GM12878 (cell line): Measurements from ENCODE around the gene PAX1. TPM values are rescaled to one million over a fixed set of nuclear protein-coding genes. Genes with fewer than 3 reads are reported as not detected.

Experiments used
- GABPA ChIP-seq: IDR thresholded peaks from 2 replicates; pipeline ENCODE4 v1.6.1; 2014; ENCODE audit warnings: antibody characterized with exemption, low read depth, mild to moderate bottlenecking, inconsistent platforms
- HDGF ChIP-seq: fragments of 450-650 bp; IDR thresholded peaks from 2 replicates; pipeline ENCODE4 v1.6.1; 2016; ENCODE audit warnings: antibody characterized with exemption
- NR2C2 ChIP-seq: IDR thresholded peaks from 2 replicates; pipeline ENCODE4 v1.6.1; 2011; ENCODE audit warnings: borderline replicate concordance, low read depth; ENCODE audit not compliant: control insufficient read depth, insufficient read length
- RAD51 ChIP-seq: fragments of 450-650 bp; IDR thresholded peaks from 2 replicates; pipeline ENCODE4 v1.6.1; 2016; ENCODE audit warnings: moderate library complexity, mild to moderate bottlenecking, inconsistent platforms
- ZNF207 ChIP-seq: fragments of 450-650 bp; IDR thresholded peaks from 2 replicates; pipeline ENCODE4 v1.6.1; 2014; ENCODE audit warnings: antibody characterized with exemption, mild to moderate bottlenecking, borderline replicate concordance
- polyA plus RNA-seq, 11 experiments: library from polyadenylated mRNA; depleted of rRNA in 4 of 11; unstranded in 6 of 11; stranded (reverse) in 5 of 11; fragments of >200 nt; fragmentation: Nextera tagmentation in 4 of 11; fragmentation: Illumina TruSeq in 1 of 11; extraction: Ambion mirVana in 4 of 11; extraction: Trizol in 1 of 11; gene quantifications; 1 replicate in 1 of 11; 2 replicates in 10 of 11; pipeline versions ENCODE4 v1.2.1 to v1.2.3, GENCODE V29; 2011 to 2016; ENCODE audit warnings: inconsistent platforms in 2 of 11, missing spikeins in 2 of 11, low read depth in 1 of 11
- total RNA-seq, 4 experiments: library from RNA; depleted of rRNA in 3 of 4; stranded (reverse); fragments of >200 nt in 3 of 4; fragmentation: Illumina TruSeq in 1 of 4; extraction: Trizol in 1 of 4; gene quantifications; 2 replicates each; pipeline versions ENCODE4 v1.2.1 to v1.2.3, GENCODE V29; 2013 to 2021
- TF ChIP-seq, protein P1 (sequence below): fragments of 450-650 bp; formaldehyde crosslinking; IDR thresholded peaks from 2 replicates; pipeline ENCODE4 v1.4.0; 2022; ENCODE audit warnings: mild to moderate bottlenecking, moderate library complexity
- TF ChIP-seq, protein P2 (sequence below): fragments of 450-650 bp; IDR thresholded peaks from 2 replicates; pipeline ENCODE4 v1.6.1; 2017; ENCODE audit warnings: mild to moderate bottlenecking
- TF ChIP-seq, protein P3 (sequence below): IDR thresholded peaks from 2 replicates; pipeline ENCODE4 v1.6.1; 2012; ENCODE audit warnings: mild to moderate bottlenecking, low read depth, low read length

The PAX1 gene
- total and polyA plus RNA-seq, 10 of the 15 experiments (the other 5 are each of a cell fraction or from before 2014, with no cell fraction given), result not detected

DNA sequence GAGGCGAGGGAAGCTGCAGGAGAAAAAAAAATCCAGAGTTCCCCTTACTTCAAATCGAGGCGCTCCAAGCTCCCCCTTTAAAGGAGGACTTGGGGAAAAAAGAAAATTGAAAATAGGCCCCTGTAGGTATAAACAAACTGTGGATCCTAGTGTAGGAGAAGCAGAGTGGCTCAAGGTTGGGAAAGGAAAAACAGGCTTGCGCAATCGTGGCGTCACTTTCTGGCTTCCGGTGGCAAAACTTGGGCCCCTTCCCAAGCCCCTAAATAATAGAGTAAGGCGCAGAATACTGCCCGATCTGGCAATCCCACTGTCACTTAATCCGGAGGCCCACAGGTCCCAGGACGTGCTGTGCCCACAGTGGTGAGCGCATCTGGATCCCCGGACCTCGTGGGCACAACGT lies 8.0 kb downstream of the PAX1 start (continued):
- TF ChIP-seq, protein P1, sequence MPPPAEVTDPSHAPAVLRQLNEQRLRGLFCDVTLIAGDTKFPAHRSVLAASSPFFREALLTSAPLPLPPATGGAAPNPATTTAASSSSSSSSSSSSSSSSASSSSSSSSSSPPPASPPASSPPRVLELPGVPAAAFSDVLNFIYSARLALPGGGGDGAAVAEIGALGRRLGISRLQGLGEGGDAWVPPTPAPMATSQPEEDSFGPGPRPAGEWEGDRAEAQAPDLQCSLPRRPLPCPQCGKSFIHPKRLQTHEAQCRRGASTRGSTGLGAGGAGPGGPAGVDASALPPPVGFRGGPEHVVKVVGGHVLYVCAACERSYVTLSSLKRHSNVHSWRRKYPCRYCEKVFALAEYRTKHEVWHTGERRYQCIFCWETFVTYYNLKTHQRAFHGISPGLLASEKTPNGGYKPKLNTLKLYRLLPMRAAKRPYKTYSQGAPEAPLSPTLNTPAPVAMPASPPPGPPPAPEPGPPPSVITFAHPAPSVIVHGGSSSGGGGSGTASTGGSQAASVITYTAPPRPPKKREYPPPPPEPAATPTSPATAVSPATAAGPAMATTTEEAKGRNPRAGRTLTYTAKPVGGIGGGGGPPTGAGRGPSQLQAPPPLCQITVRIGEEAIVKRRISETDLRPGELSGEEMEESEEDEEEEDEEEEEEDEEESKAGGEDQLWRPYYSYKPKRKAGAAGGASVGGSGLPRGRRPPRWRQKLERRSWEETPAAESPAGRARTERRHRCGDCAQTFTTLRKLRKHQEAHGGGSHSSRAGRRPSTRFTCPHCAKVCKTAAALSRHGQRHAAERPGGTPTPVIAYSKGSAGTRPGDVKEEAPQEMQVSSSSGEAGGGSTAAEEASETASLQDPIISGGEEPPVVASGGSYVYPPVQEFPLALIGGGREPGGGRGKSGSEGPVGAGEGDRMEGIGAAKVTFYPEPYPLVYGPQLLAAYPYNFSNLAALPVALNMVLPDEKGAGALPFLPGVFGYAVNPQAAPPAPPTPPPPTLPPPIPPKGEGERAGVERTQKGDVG, result no peak
- TF ChIP-seq RAD51, result no peak
- TF ChIP-seq, protein P2, sequence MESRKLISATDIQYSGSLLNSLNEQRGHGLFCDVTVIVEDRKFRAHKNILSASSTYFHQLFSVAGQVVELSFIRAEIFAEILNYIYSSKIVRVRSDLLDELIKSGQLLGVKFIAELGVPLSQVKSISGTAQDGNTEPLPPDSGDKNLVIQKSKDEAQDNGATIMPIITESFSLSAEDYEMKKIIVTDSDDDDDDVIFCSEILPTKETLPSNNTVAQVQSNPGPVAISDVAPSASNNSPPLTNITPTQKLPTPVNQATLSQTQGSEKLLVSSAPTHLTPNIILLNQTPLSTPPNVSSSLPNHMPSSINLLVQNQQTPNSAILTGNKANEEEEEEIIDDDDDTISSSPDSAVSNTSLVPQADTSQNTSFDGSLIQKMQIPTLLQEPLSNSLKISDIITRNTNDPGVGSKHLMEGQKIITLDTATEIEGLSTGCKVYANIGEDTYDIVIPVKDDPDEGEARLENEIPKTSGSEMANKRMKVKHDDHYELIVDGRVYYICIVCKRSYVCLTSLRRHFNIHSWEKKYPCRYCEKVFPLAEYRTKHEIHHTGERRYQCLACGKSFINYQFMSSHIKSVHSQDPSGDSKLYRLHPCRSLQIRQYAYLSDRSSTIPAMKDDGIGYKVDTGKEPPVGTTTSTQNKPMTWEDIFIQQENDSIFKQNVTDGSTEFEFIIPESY, result no peak
- TF ChIP-seq HDGF, result no peak
- TF ChIP-seq NR2C2, result no peak
- TF ChIP-seq ZNF207, result no peak
- TF ChIP-seq GABPA, result no peak
- TF ChIP-seq, protein P3, sequence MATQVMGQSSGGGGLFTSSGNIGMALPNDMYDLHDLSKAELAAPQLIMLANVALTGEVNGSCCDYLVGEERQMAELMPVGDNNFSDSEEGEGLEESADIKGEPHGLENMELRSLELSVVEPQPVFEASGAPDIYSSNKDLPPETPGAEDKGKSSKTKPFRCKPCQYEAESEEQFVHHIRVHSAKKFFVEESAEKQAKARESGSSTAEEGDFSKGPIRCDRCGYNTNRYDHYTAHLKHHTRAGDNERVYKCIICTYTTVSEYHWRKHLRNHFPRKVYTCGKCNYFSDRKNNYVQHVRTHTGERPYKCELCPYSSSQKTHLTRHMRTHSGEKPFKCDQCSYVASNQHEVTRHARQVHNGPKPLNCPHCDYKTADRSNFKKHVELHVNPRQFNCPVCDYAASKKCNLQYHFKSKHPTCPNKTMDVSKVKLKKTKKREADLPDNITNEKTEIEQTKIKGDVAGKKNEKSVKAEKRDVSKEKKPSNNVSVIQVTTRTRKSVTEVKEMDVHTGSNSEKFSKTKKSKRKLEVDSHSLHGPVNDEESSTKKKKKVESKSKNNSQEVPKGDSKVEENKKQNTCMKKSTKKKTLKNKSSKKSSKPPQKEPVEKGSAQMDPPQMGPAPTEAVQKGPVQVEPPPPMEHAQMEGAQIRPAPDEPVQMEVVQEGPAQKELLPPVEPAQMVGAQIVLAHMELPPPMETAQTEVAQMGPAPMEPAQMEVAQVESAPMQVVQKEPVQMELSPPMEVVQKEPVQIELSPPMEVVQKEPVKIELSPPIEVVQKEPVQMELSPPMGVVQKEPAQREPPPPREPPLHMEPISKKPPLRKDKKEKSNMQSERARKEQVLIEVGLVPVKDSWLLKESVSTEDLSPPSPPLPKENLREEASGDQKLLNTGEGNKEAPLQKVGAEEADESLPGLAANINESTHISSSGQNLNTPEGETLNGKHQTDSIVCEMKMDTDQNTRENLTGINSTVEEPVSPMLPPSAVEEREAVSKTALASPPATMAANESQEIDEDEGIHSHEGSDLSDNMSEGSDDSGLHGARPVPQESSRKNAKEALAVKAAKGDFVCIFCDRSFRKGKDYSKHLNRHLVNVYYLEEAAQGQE, result no peak
